NT2/D1 (cell line): ENCODE measurements around the gene SIT1.

Experiments used
- SUZ12 ChIP-seq: IDR thresholded peaks from 2 replicates; pipeline ENCODE4 v1.6.1; 2011; ENCODE audit not compliant: insufficient read length, insufficient read depth; ENCODE audit errors: extremely low read depth
- YY1 ChIP-seq: IDR thresholded peaks from 2 replicates; pipeline ENCODE4 v1.6.1; 2011; ENCODE audit not compliant: insufficient read length, insufficient read depth
- ZNF274 ChIP-seq: IDR thresholded peaks from 2 replicates; pipeline ENCODE4 v1.6.1; 2011; ENCODE audit warnings: mild to moderate bottlenecking, low read depth, low read length

DNA sequence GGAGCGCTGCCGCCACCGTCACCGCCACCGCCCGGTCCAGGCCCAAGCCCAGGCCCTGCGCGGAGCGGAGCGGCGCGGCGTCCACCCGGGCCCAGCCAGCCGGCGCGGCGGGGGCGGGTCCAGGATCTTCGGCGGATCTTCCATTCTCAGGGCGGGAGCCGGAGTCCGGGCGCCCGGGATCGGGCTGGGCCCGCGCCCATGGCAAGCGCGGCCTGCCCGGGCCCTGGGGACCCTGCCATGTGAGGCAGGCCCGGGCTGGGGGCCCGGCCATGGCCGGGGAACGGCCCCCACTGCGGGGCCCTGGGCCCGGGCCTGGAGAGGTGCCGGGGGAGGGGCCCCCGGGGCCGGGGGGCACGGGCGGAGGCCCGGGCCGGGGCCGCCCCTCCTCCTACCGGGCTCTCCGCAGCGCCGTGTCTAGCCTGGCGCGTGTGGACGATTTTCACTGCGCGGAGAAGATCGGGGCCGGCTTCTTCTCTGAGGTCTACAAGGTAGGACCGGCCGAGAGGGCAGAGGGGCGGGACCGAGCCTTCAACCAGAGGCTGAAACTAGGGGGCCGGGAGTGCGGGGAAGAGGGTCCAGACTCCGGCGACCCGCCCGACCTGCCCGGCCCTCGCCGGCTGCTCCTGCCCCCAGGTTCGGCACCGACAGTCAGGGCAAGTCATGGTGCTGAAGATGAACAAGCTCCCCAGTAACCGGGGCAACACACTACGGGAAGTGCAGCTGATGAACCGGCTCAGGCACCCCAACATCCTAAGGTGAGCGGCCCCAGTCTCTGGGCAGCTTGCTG, 45.2 kb downstream of the SIT1 start:
- no peak for TF ChIP-seq ZNF274
- TF ChIP-seq SUZ12, result no peak
- no peak for TF ChIP-seq YY1
